A673 (cell line): ENCODE measurements around the gene DEXI. TPM values are rescaled to one million over a fixed set of nuclear protein-coding genes. Genes with fewer than 3 reads are reported as not detected.

Source experiments
- BruUV-seq: library from RNA; stranded (reverse); fragments of 400-500 nt; replicated peaks from 2 replicates; lab custom pipeline; 2021; lab: Mats Ljungman, UMichigan
- CTCF ChIA-PET: fragments of 300-600 bp; sonication (Branson Sonifier 250); formaldehyde crosslinking; loops from one replicate; lab custom pipeline; 2022; ENCODE audit warnings: antibody characterized with exemption; lab: Charles Lee
- POLR2A ChIA-PET: fragments of 300-600 bp; sonication (Branson Sonifier 250); formaldehyde crosslinking; loops from one replicate; lab custom pipeline; 2022; ENCODE audit warnings: antibody characterized with exemption; ENCODE audit not compliant: low non-redundant PET; lab: Charles Lee
- DNase-seq: peaks from one replicate; pipeline ENCODE4 v3.0.0-alpha.2; 2015; ENCODE audit warnings: low spot score
- H3K27ac ChIP-seq: fragments of 200-600 bp; sonication (generic); 2 replicates; pipeline ENCODE4 v1.5.1; 2016; ENCODE audit warnings: mixed run types, low read depth, mild to moderate bottlenecking, mixed read lengths, antibody characterized with exemption, low read length; ENCODE audit not compliant: poor library complexity, severe bottlenecking
- H3K27me3 ChIP-seq: fragments of 200-600 bp; sonication (generic); replicated peaks from 2 replicates; pipeline ENCODE4 v1.6.1; 2017; ENCODE audit warnings: mixed run types, low read depth, mild to moderate bottlenecking, mixed read lengths, antibody characterized with exemption, low read length; ENCODE audit not compliant: insufficient read depth, poor library complexity
- H3K36me3 ChIP-seq: fragments of 200-600 bp; sonication (generic); 2 replicates; pipeline ENCODE4 v1.6.1; 2016; ENCODE audit warnings: mixed run types, mild to moderate bottlenecking, mixed read lengths, antibody characterized with exemption, low read length; ENCODE audit not compliant: insufficient read depth, poor library complexity, severe bottlenecking
- H3K4me1 ChIP-seq: fragments of 200-600 bp; sonication (generic); 2 replicates; pipeline ENCODE4 v1.6.1; 2017; ENCODE audit warnings: mixed run types, mild to moderate bottlenecking, mixed read lengths, antibody characterized with exemption, low read length; ENCODE audit not compliant: insufficient read depth, poor library complexity, severe bottlenecking
- H3K4me3 ChIP-seq: fragments of 200-600 bp; sonication (generic); 2 replicates; pipeline ENCODE4 v1.5.1; 2016; ENCODE audit warnings: low read depth, mixed run types, mild to moderate bottlenecking, mixed read lengths, low read length; ENCODE audit not compliant: poor library complexity, severe bottlenecking
- H3K9me3 ChIP-seq: fragments of 200-600 bp; sonication (generic); 2 replicates; pipeline ENCODE4 v1.6.1; 2016; ENCODE audit warnings: mixed run types, low read depth, mild to moderate bottlenecking, mixed read lengths, antibody characterized with exemption, low read length; ENCODE audit not compliant: poor library complexity, severe bottlenecking
- EZH2 ChIP-seq: fragments of 200-600 bp; sonication (generic); IDR thresholded peaks from 2 replicates; pipeline ENCODE4 v1.6.1; 2017; ENCODE audit warnings: borderline replicate concordance, low read depth, mild to moderate bottlenecking, mixed read lengths, antibody characterized with exemption, low read length; ENCODE audit not compliant: poor library complexity, severe bottlenecking
- intact Hi-C: fragments of 100-400 bp; cut with micrococcal nuclease; formaldehyde crosslinking; loops from one replicate; pipeline ENCODE4 v1.10.0; 2022; ENCODE audit not compliant: unreplicated experiment
- total RNA-seq: library from RNA; stranded (reverse); gene quantifications from 2 replicates; pipeline ENCODE4 v1.2.3, GENCODE V29; 2021
- TF ChIP-seq, protein P1 (sequence below): fragments of 300-800, 200-600 bp; sonication (generic); conservative IDR thresholded peaks from 2 replicates; pipeline ENCODE4 v1.5.1; 2017; ENCODE audit warnings: low read depth, mild to moderate bottlenecking, antibody characterized with exemption, low read length, moderate library complexity, mixed read lengths

Gene DEXI
- total RNA-seq, 1 experiment from 2014 or later, result 30.7 TPM

DNA sequence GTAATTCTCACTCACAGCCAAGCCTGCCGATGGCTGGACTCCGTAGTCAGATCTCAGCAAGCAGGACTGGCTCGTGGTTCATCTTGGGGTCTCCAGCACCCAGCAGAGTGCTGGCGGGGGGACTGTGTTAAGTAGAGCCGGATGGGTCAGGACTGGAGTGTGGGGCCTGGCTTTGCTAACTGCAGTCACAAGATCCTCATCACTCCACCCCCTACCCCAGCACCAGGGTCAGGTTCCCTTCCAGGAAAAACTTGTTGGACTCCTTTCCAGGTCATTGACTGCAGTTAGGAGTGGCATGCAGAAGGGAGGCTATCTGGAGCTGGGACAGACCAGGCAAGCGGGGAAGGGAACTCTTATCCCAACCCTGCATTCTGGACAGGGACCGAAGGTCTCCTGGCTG lies 59.3 kb downstream of the DEXI start:
- H3K9me3 ChIP-seq, result no peaks in the 10 kb centered on the region
- no peak overlapping the region for H3K27ac ChIP-seq
- ChIA-PET POLR2A (no interaction called here), CTCF (no interaction called here)
- H3K27me3 ChIP-seq, result peaks cover 64% of the 10 kb centered on the region
- BruUV-seq, result no TSS peak
- no peaks in the 10 kb centered on the region for H3K36me3 ChIP-seq
- DNase-seq, result no peak
- no peak for TF ChIP-seq EZH2
- TF ChIP-seq, protein P1, sequence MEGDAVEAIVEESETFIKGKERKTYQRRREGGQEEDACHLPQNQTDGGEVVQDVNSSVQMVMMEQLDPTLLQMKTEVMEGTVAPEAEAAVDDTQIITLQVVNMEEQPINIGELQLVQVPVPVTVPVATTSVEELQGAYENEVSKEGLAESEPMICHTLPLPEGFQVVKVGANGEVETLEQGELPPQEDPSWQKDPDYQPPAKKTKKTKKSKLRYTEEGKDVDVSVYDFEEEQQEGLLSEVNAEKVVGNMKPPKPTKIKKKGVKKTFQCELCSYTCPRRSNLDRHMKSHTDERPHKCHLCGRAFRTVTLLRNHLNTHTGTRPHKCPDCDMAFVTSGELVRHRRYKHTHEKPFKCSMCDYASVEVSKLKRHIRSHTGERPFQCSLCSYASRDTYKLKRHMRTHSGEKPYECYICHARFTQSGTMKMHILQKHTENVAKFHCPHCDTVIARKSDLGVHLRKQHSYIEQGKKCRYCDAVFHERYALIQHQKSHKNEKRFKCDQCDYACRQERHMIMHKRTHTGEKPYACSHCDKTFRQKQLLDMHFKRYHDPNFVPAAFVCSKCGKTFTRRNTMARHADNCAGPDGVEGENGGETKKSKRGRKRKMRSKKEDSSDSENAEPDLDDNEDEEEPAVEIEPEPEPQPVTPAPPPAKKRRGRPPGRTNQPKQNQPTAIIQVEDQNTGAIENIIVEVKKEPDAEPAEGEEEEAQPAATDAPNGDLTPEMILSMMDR, result no peak
- intact Hi-C loops, result no loop called here
- no peaks in the 10 kb centered on the region for H3K4me1 ChIP-seq
- no peak overlapping the region for H3K4me3 ChIP-seq

DNA sequence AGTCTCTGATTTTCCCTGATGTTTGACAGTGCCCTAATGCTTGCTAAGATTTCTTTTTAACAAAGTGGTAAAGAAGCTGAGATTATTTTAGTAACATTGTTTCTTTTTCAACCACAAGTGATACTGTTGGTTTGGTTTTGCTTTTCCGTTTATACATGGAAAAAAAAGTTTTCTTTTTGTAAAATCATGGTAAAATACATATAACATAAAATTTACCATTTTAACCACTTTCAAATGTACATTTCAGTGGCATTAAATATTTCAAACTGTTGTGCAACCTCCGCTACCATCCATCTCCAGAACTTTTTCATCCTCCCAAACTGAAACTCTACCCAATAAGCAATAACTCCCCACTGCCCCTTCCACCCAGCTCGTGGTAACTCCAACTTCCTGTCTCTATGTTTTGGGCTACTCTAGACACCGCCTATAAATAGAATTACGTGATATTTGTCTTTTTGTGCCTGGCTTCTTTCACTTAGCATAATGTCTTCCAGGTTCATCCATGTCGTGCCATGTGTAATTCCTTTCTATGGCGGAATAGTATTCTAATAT lies 60.7 kb downstream of the DEXI start:
- Histone ChIP-seq H3K27me3 (peaks cover 74% of the 10 kb centered on the region), H3K4me3 (no peak overlapping the region), H3K36me3 (no peaks in the 10 kb centered on the region), H3K27ac (no peak overlapping the region), H3K4me1 (no peaks in the 10 kb centered on the region), H3K9me3 (no peaks in the 10 kb centered on the region)
- no peak for DNase-seq
- intact Hi-C loops, result no loop called here
- ChIA-PET CTCF (no interaction called here), POLR2A (no interaction called here)
- BruUV-seq, result no TSS peak
- TF ChIP-seq EZH2, result no peak
- TF ChIP-seq, protein P1, result no peak

DNA sequence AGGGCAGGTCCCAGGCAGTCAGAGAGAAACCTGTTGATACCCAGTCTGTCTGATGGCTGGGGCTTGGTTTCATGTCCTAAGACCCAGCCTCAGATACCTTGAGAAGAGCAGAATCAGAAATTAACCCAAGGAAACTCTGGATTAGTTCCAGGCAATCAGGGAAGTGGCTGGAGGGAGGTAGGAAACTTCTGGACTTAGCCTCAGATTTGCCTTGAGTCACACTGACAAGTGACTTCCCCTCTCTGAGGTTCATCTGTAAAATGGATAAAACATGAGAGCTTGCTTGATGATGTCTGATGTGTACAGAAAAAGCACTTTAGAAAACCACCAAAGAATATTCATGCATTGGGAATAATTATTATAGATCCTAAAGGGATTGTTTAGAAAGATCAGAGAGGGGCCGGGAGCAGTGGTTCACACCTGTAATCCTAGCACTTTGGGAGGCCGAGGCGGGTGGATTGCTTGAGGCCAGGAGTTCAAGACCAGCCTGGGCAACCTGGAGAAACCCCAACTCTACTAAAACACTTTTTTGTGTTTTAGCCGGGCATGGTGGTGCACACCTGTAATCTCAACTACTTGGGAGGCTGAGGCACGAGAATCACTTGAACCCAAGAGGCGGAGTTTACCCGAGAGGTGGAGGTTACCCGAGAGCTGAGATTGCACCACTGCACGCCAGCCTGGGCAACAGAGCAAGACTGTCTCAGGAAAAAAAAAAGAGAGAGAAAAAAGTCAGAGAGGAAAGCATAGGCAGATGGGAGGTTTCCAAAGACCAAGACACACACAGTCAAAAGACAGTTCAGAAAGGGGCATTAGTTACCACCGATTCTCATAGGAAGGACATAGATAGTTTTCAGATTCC lies 61.4 kb downstream of the DEXI start:
- no peak overlapping the region for H3K4me3 ChIP-seq
- no peaks in the 10 kb centered on the region for H3K4me1 ChIP-seq
- peaks cover 78% of the 10 kb centered on the region for H3K27me3 ChIP-seq
- no peak for DNase-seq
- H3K27ac ChIP-seq, result no peak overlapping the region
- ChIA-PET CTCF (no interaction called here), POLR2A (no interaction called here)
- TF ChIP-seq, protein P1, result no peak
- no peak for TF ChIP-seq EZH2
- BruUV-seq, result no TSS peak
- H3K36me3 ChIP-seq, result no peaks in the 10 kb centered on the region
- intact Hi-C loops, result no loop called here
- no peaks in the 10 kb centered on the region for H3K9me3 ChIP-seq
